Peyer's patch (tissue), 4 donors: ENCODE results near the gene SMOC1.

Experiments used
- POLR2A ChIP-seq, 2 donors: fragments of 450-650 bp; IDR thresholded peaks; one replicate each; pipeline ENCODE4 v1.5.1; 2017; ENCODE audit warnings: antibody characterized with exemption in 2 of 2, mild to moderate bottlenecking in 2 of 2, moderate library complexity in 2 of 2
- TF ChIP-seq, protein P1 (sequence below), 6 experiments: fragments of 450-650 bp in 4 of 6; fragments of 200-600 bp in 2 of 6; sonication (generic) in 1 of 6; IDR thresholded peaks; one replicate each; pipeline ENCODE4 v1.5.1; 2017 to 2019; ENCODE audit warnings: antibody characterized with exemption in 6 of 6, mild to moderate bottlenecking in 3 of 6, moderate library complexity in 1 of 6

DNA sequence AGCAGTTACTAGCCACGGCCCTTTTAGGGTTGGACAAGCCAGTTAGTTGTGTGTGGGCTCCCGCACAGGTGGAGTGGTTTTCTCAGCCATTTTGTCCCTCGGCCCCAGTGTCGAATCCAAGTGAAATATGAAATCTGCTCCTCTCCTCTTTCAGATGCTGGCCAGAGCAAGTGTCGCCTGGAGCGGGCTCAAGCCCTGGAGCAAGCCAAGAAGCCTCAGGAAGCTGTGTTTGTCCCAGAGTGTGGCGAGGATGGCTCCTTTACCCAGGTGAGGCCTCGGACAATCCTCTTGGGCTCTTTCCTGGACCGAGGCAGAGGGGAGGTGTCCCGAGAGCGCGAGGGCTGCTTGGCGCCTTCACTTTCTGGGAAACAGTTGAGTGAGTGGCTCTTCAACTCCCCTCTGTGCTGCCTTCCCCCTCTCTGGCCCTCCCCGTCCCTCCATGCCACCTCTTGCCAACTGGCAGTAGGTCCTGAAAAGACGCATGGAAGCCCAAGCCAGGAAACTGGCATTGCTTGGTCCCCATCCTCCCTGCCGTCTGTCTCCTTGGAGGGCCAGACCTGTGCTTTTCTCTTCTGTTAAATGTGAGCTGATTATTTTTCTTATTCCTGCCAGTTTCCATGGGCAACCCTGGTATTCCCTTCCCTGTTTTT is 74.2 kb downstream of the SMOC1 start:
- TF ChIP-seq, protein P1, sequence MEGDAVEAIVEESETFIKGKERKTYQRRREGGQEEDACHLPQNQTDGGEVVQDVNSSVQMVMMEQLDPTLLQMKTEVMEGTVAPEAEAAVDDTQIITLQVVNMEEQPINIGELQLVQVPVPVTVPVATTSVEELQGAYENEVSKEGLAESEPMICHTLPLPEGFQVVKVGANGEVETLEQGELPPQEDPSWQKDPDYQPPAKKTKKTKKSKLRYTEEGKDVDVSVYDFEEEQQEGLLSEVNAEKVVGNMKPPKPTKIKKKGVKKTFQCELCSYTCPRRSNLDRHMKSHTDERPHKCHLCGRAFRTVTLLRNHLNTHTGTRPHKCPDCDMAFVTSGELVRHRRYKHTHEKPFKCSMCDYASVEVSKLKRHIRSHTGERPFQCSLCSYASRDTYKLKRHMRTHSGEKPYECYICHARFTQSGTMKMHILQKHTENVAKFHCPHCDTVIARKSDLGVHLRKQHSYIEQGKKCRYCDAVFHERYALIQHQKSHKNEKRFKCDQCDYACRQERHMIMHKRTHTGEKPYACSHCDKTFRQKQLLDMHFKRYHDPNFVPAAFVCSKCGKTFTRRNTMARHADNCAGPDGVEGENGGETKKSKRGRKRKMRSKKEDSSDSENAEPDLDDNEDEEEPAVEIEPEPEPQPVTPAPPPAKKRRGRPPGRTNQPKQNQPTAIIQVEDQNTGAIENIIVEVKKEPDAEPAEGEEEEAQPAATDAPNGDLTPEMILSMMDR (IDR thresholded peaks at IDR 0.05): no peak
- no peak for TF ChIP-seq POLR2A (IDR thresholded peaks at IDR 0.05)
